HG02981 (cell line): ENCODE data around the gene NAGA.
"Not testable (repeated sequence)": the region's sequence is repeated elsewhere in the genome, so short reads cannot be mapped to it uniquely, and the experiment has no call there.

Experiments used
- ATAC-seq: cut with Tn5 transposase; IDR thresholded peaks from one replicate; pipeline ENCODE4 v1.9.1; 2021; ENCODE audit warnings: mild to moderate bottlenecking, moderate library complexity; ENCODE audit not compliant: unreplicated experiment

Gene NAGA

DNA sequence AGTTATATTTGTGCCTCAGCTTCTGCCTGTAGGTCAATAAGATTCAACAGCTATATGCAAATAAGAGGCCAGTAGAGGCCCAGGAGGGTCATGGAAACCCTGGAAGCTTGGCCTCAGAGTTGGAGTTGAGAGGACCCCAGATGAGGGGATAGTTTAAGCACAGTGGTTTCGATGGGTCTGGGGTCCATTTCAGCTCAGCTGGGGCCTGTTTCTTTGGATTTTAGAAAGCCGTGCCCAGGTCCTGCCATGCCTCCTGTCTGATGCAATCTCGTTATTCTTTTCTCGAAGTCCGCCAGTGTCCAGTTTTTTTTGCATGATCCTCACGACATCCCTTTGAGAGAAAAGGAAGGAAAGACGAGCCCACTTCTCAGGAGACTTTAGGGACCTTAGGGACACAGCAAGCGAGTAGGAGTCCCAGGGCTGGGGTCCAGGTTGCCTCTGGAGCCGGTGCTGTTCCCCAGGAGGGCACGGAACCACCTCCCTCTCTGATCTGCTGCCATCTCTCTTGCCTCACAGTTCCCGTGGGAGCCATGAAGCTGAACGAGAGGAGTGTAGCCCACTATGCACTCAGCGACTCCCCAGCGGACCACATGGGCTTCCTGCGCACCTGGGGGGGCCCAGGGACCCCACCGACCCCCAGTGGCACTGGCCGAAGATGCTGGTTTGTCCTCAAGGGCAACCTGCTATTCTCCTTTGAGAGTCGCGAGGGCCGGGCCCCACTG lies 6.3 kb upstream of the NAGA start:
- no peak for ATAC-seq

- ATAC-seq = no peak
Observed at GRCh38 chr22:42074846-42075676, 4.4 kb upstream of the NAGA start.

- ATAC-seq = no peak
Observed at GRCh38 chr22:42074132-42074811, 3.7 kb upstream of the NAGA start, which contains the start of gene PHETA2. TSS of gene PHETA2 (plus strand) at chr22:42074248. CDS start at chr22:42077294, 3,046 bp downstream.

DNA sequence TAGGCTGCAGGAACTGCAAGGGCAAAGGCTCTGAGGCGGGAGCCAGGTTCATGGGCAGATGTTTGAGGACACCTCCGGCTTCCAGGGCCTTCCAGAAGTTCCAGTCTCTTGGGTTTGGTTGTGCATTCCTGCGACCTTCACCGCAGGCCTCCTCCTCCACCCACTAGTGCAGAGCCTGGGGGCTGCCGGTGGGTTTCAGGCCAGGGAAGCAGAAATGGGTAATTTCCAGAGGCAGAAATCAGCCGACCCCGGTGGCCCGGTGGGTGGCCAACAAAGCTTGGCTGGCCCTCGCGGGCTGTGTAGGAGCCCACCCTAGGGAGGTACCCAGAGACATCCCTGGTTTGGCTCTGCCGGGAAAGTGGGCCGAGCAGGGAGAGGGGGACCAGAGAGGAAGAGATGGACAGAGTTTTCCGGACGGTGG lies 3.0 kb upstream of the NAGA start:
- ATAC-seq = no peak

- ATAC-seq = no peak
Observed at GRCh38 chr22:42072606-42073330, 2.2 kb upstream of the NAGA start.

- ATAC-seq = not testable (repeated sequence)
Observed at GRCh38 chr22:42071508-42071907, 896 bp upstream of the NAGA start.

DNA sequence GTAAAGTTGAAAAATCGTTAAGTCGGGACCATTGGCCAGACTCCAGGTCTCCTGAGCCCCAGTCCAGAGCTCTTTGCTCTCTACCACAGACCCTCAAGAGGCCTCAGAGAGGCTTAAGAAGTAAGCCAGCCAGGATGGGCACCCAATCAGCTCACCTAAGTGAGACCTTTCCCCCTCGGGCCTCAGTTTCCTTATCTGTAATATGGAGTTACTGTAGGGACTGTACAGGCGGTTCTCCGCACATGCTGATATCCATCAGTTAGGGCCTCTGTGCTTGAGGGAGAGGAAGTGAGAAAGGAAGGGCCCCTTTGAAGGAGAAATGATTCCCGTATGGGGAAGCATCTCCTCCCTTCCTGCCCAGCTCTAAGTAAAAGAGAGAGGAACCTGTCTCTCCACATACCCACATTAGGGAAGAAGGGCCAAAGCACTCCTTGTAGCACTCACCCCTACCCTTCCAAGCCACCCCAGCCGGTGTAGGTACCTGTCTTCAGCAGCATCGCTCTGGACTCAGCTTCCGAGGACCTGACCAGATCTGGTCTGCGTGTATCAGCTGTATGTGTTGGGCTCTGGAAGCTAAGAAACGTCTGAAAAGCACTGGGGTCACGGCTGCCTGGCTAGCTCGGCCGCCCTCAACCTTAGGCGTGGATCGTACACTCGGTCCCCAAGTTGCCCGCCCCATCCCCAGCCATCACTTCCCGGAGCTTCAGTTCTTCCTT lies 653 bp downstream of the NAGA start:
- peak; percentile 6 for ATAC-seq

DNA sequence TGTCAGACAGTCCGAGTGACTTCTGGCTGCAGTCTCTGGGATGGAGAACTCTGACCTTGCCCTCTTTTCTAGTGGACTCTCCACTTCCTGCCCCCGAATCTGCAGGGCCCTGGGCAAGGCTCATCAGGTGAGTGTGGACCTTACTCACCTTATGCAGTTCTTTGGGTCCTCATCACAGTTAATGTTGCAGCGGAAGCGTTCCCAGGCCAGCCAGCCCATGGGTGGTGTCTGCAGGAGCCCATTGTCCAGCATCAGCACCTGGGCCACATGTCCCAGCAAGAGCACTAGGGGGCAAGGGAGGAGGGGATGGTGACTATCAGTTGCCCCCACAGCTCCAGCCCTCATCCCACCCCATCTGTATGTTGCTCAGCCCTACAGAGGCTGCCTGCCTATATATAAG lies 2.3 kb downstream of the NAGA start:
- no peak for ATAC-seq

- no peak for ATAC-seq
Observed at GRCh38 chr22:42067671-42068251, 2.9 kb downstream of the NAGA start.

- ATAC-seq = no peak
Observed at GRCh38 chr22:42066937-42067336, 3.7 kb downstream of the NAGA start.

GRCh38 chr22:42066126-42066761 lies 4.4 kb downstream of the NAGA start:
- ATAC-seq = no peak

DNA sequence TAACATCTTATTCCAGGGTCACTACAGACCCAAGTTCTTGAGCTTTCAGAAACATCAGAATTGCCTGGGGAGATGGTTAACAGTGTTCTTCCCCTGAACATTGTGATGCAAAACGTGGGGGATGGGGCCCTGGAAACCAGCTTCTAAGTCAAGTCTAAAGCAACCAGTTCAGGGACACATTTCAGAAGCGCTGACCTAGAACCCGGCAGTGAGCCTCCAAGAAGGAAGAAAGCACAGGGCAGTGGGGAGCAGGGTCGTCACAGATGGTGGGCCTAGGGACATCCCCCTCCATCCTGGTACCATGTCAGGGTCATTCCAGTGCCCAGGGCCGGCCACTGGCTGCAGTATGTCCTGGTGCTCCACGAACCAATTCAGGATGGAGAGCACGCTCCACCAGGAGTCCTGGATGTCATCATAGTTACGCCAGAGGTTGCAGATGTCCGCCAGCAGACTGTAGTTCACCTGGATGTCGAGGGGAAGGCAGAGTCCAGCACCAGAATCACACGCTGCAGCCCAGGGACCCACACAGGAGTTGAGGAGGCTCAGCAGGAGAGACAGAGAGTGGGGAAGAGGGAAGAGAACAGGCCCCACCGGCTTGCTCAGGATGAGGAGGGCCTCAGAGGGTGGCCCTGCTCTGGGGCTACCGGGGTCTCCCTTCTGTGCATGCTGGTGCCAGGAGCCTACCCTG lies 5.0 kb downstream of the NAGA start:
- no peak for ATAC-seq

DNA sequence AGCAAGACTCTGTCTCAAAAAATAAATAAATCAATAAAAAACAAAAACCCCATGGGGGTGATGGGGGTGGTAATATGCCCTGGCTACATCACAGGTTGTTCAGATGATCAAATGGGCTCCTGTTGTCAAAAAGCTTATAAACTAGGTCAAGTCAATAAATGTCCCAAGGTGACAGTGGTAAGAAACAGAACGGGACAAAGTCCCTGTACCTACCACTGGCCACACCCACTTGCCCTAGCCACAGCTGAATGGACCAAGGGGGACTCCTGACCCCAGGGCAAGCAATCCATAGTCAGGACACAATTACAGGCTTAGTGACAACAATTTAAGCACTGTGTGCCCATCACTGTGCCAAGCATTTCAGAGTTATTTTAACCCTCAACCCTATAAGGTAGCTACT lies 6.0 kb downstream of the NAGA start:
- no peak for ATAC-seq

- ATAC-seq = no peak
Observed at GRCh38 chr22:42062506-42063170, 8.0 kb downstream of the NAGA start.

DNA sequence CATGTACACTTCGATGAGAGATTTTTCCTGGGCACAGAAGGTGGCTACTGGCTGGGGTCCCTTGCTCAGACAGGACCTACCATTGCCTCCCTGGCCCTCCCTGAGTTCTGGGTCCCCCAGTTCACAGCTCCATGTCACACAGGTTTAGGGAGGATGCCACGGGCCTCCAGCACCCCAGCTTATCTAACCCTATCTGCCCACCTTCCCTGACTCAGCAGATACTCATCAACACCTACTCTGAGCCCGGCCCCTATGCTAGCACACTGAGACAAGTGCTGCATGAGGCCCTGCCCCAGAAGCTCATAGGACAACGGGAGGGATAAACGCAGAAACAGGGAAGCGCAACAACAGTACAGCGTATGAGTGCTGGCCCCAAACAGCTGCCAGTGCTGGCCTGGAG lies 9.6 kb downstream of the NAGA start:
- no peak for ATAC-seq

- ATAC-seq = no peak
Observed at GRCh38 chr22:42060489-42060888, 10.1 kb downstream of the NAGA start.

DNA sequence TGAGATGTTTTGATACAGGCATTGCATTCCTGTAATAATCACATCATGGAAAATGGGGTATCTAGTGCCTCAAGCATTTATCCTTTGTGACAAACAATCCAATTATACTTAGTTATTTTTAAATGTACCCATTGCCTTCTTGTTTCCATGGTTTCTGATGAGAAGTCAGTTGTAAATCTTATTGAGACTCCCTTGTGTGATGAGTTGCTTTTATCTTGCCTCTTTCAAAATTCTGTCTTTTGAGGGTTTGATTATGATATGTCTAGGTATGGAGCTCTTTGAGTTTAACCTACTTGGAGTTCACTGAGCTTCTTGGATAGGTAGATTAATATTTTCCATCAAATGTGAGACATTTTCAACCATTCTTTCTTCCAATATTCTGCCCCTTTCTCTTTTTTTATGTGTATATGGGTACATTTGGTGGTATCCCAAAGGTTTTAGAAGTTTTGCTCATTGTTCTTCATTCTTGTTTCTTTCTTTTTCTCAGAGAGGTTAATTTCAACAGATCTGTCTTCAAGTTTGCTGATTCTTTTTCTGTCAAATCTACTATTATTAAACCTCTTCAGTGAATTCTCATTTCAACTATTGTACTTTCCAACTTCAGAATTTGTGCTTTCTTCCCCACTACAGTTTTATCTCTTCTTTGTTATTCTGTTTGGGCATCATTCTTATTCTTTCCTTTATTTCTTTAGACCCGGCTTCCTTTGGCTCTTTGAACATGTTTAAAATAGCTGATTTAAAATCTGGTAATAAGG lies 13.7 kb downstream of the NAGA start:
- ATAC-seq = no peak

GRCh38 chr22:42052765-42053164 lies 17.8 kb downstream of the NAGA start:
- no peak for ATAC-seq
